ENCODE data around the gene RADIL. TPM values are rescaled to one million over a fixed set of nuclear protein-coding genes. Genes with fewer than 3 reads are reported as not detected.

Gene RADIL
- total and polyA plus RNA-seq, 2 donors (not counting 1 experiment from before 2014, with no cell fraction given) = not detected

DNA sequence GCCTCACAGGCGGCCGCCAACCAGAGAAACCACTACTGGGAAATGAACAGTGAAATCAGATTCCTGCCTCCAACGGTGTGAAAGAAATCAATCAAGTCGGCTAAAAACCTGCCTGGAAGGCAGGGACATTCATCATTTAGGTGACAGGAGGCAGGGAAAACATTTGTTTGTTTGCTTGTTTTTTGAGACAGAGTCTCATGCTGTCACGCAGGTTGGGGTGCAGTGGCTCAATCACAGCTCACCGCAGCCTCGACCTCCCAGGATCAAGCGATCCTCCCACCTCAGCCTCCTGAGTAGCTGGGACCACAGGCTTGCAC lies 77.6 kb downstream of the RADIL start:
- peaks cover 8% of the 10 kb centered on the region for H3K27me3 Mint-ChIP-seq
- 75% methylated on average over 5 of the region's 8 CpGs for WGBS (ENCODE audit: insufficient coverage)

DNA sequence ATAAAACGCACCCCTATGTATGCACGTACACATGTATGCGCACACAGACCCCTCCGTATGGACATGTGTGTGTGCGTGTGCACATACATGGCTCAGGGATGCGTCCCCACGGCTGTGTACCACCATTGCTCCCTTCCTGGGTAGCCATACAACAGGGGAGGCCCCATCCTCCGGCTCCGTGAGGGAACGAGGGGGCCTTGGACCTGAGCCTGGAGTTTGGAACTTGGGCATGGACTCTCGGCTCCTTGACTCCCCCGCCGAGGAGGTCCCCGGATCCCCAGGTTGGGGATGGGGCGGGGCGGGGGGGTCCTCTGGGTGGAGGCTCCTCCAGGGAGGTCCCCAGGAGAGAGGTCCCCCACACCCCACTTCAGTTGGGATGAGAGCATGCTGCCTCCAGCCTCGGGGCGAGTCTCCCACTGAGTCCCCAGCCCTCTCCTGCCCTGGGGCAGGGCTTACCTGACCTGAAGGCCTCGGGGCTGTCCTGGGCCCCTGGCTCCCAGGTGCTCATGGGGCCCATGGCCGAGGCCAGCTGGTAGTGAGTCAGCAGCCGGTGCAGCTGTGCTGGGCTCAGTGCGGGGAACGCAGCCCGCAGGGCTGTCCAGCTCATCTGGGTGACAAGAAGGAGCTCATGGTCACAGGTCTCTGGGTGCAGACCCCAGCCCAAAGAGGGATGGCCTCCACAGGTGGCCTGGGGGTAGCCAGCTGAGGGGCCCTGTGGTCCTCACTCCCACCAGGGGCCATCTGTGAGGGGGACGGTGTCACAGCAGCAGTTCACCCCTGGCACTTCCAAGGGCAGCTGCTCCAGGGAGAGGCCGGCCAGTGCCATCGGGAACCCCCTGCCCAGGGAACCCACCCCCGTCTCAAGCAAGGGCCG lies 78.2 kb downstream of the RADIL start:
- CTCF ChIA-PET = no interaction called here
- no peaks in the 10 kb centered on the region for H3K9me3 Mint-ChIP-seq (ENCODE audit: insufficient read depth)
- no peak overlapping the region for H3K9ac ChIP-seq (ENCODE audit: low read length)

More for the DNA sequence above, 77.6 kb downstream of the RADIL start:
- Histone ChIP-seq H3K4me2 (replicated peaks; ENCODE audit: low read depth, low read length, poor library complexity, severe bottlenecking) (no peak overlapping the region), H4K20me1 (ENCODE audit: control insufficient read depth, insufficient read depth, low read length, poor library complexity, severe bottlenecking) (no peaks in the 10 kb centered on the region), H3K4me1 (ENCODE audit: control insufficient read depth in 2 of 2, insufficient read depth in 2 of 2, low read length in 2 of 2) (peaks cover 12 to 15% of the 10 kb centered on the region in 2 donors), H3K9ac (ENCODE audit: low read length) (no peak overlapping the region), H3K9me3 (ENCODE audit: control extremely low read depth in 1 of 3, control insufficient read depth in 2 of 3, insufficient read depth in 1 of 3, low read length in 2 of 3) (peaks cover 0 to 4% (median 0%) of the 10 kb centered on the region in 3 donors), H3K79me2 (ENCODE audit: control insufficient read depth, insufficient read depth, low read length) (no peaks in the 10 kb centered on the region), H3K27me3 (replicated peaks in 1 of 4; ENCODE audit: control extremely low read depth in 1 of 4, control insufficient read depth in 3 of 4, insufficient read depth in 4 of 4, low read length in 3 of 4) (peaks cover 0 to 20% (median 5%) of the 10 kb centered on the region in 4 experiments), H2AFZ (ENCODE audit: insufficient read depth, low read depth, low read length, poor library complexity, severe bottlenecking) (no peak overlapping the region), H3K27ac (ENCODE audit: low read length in 2 of 2) (no peak overlapping the region), H3K4me3 (ENCODE audit: control extremely low read depth in 1 of 5, extremely low read depth in 1 of 5, insufficient read depth in 1 of 5, low read depth in 2 of 5, low read length in 4 of 5) (no peak overlapping the region), H3K36me3 (replicated peaks in 1 of 2; ENCODE audit: control extremely low read depth in 1 of 2, control insufficient read depth in 1 of 2, extremely low read depth in 1 of 2, insufficient read depth in 2 of 2, low read length in 1 of 2) (no peaks in the 10 kb centered on the region)
- intact Hi-C loops (cut with micrococcal nuclease) = no loop called here
- TF ChIP-seq EZH2 (IDR thresholded peaks at IDR 0.05; ENCODE audit: borderline replicate concordance, insufficient read depth, low read depth, low read length, poor library complexity, severe bottlenecking) = no peak
- TF ChIP-seq, protein P1, sequence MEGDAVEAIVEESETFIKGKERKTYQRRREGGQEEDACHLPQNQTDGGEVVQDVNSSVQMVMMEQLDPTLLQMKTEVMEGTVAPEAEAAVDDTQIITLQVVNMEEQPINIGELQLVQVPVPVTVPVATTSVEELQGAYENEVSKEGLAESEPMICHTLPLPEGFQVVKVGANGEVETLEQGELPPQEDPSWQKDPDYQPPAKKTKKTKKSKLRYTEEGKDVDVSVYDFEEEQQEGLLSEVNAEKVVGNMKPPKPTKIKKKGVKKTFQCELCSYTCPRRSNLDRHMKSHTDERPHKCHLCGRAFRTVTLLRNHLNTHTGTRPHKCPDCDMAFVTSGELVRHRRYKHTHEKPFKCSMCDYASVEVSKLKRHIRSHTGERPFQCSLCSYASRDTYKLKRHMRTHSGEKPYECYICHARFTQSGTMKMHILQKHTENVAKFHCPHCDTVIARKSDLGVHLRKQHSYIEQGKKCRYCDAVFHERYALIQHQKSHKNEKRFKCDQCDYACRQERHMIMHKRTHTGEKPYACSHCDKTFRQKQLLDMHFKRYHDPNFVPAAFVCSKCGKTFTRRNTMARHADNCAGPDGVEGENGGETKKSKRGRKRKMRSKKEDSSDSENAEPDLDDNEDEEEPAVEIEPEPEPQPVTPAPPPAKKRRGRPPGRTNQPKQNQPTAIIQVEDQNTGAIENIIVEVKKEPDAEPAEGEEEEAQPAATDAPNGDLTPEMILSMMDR (IDR thresholded peaks at IDR 0.05) = no peak
- DNase-seq (no peak), ATAC-seq (ENCODE audit: low read depth) (no peak)
- Mint-ChIP-seq H3K4me3 (no peak overlapping the region), H3K4me1 (peaks cover 11% of the 10 kb centered on the region), H3K27ac (no peak overlapping the region), H3K9me3 (ENCODE audit: insufficient read depth) (no peaks in the 10 kb centered on the region)
- ChIA-PET CTCF (interaction anchor here (0.9 kb wide), 1 partner anchor 8 kb away, joined by 3 read pairs; no protein-coding TSS in a partner anchor), POLR2A (no interaction called here)

More for the DNA sequence above, 78.2 kb downstream of the RADIL start:
- peaks cover 5% of the 10 kb centered on the region for H3K27me3 Mint-ChIP-seq
- H3K4me1 Mint-ChIP-seq = peaks cover 10% of the 10 kb centered on the region
- Histone ChIP-seq H3K4me1 (ENCODE audit: control insufficient read depth in 2 of 2, insufficient read depth in 2 of 2, low read length in 2 of 2) (peaks cover 12 to 15% of the 10 kb centered on the region in 2 donors), H4K20me1 (ENCODE audit: control insufficient read depth, insufficient read depth, low read length, poor library complexity, severe bottlenecking) (no peaks in the 10 kb centered on the region), H2AFZ (ENCODE audit: insufficient read depth, low read depth, low read length, poor library complexity, severe bottlenecking) (no peak overlapping the region), H3K27ac (ENCODE audit: low read length in 2 of 2) (no peak overlapping the region), H3K27me3 (replicated peaks in 1 of 4; ENCODE audit: control extremely low read depth in 1 of 4, control insufficient read depth in 3 of 4, insufficient read depth in 4 of 4, low read length in 3 of 4) (peaks cover 0 to 15% (median 5%) of the 10 kb centered on the region in 4 experiments), H3K4me2 (replicated peaks; ENCODE audit: low read depth, low read length, poor library complexity, severe bottlenecking) (no peak overlapping the region), H3K9me3 (ENCODE audit: control extremely low read depth in 1 of 3, control insufficient read depth in 2 of 3, insufficient read depth in 1 of 3, low read length in 2 of 3) (peaks cover 0 to 4% (median 0%) of the 10 kb centered on the region in 3 donors), H3K36me3 (replicated peaks in 1 of 2; ENCODE audit: control extremely low read depth in 1 of 2, control insufficient read depth in 1 of 2, extremely low read depth in 1 of 2, insufficient read depth in 2 of 2, low read length in 1 of 2) (no peaks in the 10 kb centered on the region), H3K79me2 (ENCODE audit: control insufficient read depth, insufficient read depth, low read length) (no peaks in the 10 kb centered on the region), H3K4me3 (ENCODE audit: control extremely low read depth in 1 of 5, extremely low read depth in 1 of 5, insufficient read depth in 1 of 5, low read depth in 2 of 5, low read length in 4 of 5) (no peak overlapping the region)
- no peak overlapping the region for H3K27ac Mint-ChIP-seq
- ATAC-seq (ENCODE audit: low read depth) (no peak), DNase-seq (no peak)
- POLR2A ChIA-PET = no interaction called here
- intact Hi-C loops (cut with micrococcal nuclease) = no loop called here
- 89% methylated on average over 29 of the region's 29 CpGs for WGBS (ENCODE audit: insufficient coverage)
- no peak overlapping the region for H3K4me3 Mint-ChIP-seq
- TF ChIP-seq, protein P1 (IDR thresholded peaks at IDR 0.05) = no peak
- TF ChIP-seq EZH2 (IDR thresholded peaks at IDR 0.05; ENCODE audit: borderline replicate concordance, insufficient read depth, low read depth, low read length, poor library complexity, severe bottlenecking) = no peak
